Activated CD8-positive, alpha-beta memory T cell treated with anti-CD3 and anti-CD28 coated beads for 24 hours (primary cell): ENCODE results near the gene IL3.
A peak's percentile ranks its signal among the peaks of the same experiment; 100 is the strongest.
"Not testable (repeated sequence)": the region's sequence is repeated elsewhere in the genome, so short reads cannot be mapped to it uniquely, and the experiment has no call there.

Experiments used
- DNase-seq: peaks from one replicate; pipeline ENCODE4 v3.0.0-alpha.2; 2020

The IL3 gene

DNA sequence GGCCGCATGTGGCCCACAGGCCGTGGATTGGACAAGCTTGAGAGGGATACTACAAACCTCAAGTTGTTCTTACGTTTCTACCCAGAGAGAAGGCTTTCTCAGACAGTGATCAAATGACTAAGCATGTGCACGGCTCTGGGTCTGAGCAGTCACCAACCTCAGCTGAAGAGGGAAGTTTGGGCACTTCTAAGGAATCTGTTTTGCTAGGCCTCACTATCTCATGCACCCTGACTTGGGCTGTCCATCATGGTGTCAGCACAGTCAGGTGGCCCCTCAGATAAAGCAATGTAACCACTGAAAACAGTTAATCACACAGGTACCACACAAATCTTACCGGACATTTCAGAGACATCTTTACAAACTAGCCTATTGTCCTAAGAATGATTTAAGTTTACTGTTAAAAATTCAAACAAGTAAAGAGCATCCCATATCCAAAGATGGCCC is 37.7 kb downstream of the IL3 start:
- DNase-seq = peak; percentile 65

DNA sequence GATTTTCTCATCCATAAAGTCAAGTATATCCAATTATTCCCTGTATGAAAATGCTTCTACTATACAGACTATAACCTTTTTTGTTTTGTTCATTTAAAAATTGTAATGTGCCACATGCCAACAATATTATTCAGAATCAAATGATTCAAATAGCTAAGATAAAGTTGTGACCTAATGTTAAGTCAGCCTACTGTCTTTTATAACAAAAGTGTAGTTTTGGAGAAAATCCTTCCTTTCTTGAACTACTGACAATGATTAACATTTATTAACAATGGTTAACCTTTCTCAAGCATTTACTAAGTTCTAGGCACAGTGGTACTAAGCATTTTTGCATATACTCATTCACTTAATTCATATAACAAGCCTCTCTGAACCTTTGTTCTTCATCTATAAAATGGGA is 38.2 kb downstream of the IL3 start:
- DNase-seq = no peak

DNA sequence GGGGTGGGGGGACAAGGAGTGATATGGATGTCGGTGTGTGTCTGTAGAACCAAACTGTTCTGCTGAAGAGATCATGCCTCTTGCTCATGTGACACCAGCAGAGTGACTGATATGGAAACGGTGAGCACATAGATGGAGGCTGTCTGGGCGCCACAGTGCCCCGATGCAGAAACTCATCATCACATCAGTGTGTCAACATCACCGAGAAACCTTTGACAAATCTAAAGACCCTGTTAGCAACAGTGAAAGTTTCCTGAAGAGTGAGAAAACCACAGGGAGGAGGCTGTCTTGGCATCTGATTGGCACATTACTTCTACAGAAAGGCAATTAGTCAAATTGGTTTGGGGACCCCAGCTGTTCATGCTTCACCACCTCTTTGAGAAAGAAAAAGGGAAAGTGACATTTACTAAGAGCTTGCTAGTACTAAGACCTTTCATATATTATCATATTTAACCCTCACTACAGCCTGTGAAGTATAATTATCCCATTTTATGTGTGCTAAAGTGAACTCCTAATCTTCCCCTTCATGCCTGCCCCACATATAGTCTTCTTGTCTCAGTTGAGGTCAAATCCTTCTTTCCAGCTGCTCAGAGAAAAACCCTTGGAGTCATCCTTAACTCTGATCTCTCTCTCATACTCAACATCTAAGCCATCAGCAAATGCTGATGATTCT is 38.8 kb downstream of the IL3 start:
- DNase-seq = peak; percentile 77

DNA sequence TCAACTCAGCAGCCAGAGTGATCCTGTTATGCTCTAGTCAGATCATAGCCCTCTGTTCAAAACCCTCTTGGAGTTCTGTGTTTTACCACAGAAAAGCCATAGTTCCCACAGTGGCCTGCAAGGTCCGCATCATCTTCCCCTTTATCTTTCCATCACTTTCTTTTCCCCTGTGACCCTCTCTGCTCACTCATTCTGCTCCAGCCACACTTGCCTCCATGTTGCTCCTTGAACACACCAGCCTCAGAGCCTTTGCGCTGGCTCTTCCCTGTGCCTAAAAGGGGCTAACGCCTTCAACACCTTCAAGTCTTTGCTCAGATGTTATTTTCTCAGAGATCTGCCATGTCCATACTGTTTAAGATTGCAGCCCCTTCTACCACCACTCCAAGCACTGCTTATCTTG is 39.5 kb downstream of the IL3 start:
- no peak for DNase-seq

DNA sequence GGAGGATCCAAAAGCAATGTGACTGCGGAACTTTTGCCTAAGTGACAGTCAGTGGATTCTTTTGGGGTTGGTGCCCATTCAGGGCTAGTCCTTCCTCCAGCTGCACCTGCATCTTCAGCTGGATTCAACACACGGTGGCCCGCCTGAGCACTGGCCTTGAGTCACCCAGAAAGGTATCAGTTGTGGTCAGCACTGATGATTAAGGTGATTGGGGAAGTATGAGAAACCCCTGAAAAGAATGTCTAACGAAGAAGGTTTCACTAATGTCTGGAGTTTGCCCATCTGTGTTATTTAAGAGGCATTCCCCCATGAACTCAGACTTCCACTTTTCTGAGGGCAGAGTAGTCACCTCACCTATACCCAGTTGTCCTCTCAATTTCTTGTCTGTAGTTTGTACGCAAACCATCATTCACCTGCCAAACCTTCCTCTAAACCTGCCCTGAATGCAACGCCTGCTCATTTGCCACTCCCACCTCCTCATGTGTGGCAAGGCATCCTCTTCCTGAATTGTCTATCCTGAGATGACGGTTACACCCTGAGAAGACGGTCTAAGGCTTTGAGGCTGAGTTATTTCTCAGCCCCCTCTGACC is 40.3 kb downstream of the IL3 start:
- DNase-seq = peak; percentile 66

DNA sequence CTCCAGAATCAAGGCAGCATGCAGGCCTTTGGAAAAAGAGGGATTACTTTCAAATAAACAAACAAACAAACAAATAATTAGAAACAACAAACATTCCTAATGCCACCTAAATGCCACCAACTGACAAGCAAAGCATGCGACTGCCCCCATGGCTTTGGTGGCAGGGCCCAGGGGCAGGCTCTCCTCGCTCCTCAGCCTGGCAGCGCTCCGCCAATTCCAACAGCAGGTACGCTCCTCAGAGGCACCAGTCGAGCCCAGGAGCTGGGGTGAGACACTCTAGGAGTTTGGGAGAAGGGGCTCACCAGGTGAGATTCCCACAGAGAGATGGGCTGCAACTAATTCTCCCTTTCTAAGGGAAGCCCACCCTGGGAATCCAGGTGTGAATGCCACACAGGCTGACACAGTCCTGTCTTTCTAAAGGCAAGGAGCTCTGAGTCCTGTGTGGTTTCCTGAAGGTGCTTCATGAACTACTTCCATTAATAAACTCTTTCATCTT is 41.0 kb downstream of the IL3 start:
- DNase-seq = no peak

DNA sequence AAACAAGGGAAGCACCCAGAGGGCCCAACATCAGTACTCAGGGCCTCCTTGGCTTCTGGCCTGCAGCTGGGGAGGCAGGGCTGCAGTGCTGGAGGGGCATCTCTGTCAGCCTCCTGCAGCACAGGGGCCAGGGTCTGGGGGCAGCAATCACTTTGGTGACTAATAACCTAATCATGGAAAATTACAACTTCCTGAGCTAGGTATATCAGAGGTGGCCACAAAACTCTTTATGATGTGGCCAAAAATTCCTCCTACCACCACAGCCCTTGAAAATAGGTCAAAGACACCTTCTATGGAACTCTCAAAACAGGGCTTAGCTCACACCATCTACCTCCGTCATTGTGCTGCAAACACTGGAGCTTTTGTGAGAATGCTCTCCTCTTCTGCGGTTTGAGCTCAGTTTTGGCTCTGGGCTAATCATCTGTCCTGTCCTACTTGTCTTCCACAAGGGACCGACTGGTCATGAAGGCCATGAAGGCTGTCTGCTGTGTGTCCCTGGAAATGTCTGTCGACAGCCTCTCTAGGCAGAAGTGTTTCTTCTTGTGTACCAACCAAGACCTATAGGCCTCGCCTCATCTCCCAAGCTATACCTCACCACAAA is 41.7 kb downstream of the IL3 start:
- DNase-seq = peak; percentile 78

DNA sequence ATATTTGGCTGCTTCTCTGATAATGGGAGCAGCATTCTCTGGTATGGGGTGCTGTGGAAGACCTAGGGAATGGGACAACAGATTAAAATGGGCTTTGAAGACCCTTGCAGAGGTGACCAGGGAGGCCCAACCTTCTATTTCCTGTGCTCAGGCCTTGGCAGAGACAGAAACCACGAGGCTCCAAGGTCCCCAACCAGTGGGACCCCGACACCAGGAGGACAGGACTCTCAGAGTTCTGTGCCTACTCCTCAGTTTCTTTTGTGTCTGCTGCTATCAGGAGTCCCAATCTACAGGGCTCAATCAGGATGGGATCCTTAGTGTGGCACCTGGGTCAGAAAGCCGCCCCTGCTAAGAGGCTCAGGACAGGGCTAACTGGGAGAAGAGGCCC is 42.5 kb downstream of the IL3 start:
- peak; percentile 65 for DNase-seq

DNA sequence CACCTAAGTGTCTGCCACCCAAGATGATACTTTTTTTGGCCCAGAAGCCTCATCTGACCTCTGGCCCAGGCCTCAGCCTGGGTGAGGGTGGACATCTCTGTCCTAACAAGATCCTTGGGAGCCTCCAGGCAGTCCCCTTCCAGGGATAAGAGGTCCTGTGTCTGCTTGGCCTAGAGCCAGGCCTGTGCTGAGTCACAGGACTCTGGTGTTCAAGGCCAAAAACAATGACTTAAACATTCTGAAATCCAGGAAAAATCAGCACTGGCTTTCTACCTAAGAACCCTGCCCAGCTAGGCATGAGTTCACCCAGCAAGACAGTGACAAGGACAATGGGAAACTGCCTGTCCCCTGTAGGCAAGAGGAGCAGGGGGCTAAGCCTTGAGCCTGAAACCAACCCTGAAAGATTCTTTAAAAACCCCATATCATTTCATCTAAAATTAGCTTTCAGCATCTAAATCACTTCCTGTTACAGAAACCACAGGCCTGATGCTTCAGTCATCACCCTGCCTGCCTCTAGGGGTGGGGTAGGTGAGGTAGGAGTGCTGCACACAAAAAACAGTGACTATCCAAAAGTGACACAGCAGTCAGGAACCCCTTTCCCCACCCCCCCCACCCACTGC is 43.0 kb downstream of the IL3 start:
- peak; percentile 83 for DNase-seq

DNA sequence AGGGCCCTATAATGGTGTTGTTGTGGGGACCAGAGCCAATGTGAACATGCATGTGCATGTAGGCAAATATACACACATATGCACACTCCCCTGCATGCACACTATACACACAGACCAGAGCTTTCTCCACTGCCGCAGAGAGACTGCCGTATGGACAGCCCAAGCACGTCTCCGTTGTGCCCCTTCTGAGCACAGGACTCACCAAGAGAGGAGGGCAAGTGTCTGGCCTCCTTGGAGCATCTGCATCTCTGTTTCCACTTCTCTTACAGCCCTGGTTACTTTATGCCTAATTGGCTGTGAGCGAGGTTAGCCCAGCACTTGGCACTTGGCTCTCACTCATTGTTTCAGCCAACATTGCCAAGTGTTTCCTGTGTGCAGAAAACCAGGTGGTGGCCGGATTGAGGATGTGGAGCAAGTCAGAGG is 43.5 kb downstream of the IL3 start:
- peak; percentile 76 for DNase-seq

DNA sequence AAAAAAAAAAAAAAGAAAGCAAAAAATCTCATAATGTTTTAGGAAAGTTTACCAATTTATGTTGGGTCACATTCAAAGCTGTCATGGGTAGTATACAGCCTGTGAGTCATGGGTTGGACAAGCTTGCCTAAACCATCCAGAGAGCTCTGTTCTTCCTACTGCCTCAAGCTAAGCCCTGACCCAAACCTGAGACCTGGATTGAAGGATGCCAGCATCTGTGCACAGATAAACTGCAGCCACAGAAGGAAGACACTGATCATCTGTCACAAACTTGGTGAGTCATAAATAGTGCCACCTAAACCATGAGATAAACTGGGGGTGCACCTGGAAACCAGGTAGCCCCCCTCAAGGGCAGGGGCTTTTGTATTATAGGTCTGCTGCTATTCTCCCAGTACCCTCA is 44.1 kb downstream of the IL3 start:
- no peak for DNase-seq

DNA sequence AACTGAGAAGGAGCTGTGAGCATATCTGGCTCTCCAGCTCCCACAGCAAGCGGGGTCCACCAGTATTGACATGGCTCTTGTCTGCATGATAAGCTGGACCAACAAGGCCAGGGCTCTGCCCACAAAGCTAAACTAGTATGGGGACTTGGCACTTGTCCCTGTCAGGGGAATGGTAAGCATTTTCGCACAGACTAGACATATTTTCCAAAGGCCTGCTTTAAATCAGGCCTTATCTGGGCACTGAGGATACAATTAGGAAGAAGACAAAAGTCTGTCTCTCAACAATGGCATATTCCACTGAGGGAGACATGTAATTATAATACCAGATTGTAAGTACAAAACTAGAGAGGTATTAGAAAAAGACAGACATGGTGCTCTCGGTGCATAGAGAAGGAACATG is 45.2 kb downstream of the IL3 start:
- no peak for DNase-seq

DNA sequence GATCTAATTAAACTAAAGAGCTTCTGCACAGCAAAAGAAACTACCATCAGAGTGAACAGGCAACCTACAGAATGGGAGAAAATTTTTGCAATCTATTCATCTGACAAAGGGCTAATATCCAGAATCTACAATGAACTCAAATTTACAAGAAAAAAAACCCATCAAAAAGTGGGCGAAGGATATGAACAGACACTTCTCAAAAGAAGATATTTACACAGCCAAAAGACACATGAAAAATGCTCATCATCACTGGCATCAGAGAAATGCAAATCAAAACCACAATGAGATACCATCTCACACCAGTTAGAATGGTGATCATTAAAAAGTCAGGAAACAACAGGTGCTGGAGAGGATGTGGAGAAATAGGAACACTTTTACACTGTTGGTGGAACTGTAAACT is 48.0 kb downstream of the IL3 start:
- not testable (repeated sequence) for DNase-seq

DNA sequence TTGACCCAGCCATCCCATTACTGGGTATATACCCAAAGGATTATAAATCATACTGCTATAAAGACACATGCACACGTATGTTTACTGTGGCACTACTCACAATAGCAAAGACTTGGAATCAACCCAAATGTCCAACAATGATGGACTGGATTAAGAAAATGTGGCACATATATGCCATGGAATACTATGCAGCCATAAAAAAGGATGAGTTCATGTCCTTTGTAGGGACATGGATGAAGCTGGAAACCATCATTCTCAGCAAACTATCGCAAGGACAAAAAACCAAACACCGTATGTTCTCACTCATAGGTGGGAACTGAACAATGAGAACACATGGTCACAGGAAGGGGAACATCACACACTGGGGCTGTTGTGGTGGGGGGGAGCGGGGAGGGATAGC is 48.5 kb downstream of the IL3 start:
- DNase-seq = not testable (repeated sequence)

DNA sequence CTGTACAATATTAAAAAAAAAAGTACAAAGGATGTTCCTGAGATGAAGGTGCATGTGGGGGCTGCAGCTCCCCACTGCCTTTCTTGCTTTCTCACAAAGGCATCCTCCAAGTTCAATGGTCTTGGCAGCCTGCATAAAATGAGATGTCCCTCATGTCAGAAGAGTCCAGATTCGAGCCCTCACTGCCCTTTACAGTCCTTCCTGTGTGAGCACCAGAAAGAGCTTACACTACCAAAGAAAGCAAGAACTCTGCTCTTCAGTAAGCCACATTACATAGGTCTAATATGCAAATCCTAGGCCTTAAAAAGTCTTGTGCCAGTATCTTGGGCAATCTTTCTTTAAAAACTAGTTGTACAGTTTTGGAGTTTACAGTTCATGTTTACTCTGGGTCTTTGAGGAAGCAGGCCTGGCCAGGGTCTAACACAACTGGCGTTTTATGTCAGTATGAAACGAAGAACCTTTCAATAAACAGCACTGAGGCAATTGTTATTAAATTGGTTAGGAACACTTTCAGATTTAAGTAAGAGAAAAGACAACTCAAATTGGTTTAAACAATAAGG is 49.1 kb downstream of the IL3 start:
- DNase-seq = no peak

DNA sequence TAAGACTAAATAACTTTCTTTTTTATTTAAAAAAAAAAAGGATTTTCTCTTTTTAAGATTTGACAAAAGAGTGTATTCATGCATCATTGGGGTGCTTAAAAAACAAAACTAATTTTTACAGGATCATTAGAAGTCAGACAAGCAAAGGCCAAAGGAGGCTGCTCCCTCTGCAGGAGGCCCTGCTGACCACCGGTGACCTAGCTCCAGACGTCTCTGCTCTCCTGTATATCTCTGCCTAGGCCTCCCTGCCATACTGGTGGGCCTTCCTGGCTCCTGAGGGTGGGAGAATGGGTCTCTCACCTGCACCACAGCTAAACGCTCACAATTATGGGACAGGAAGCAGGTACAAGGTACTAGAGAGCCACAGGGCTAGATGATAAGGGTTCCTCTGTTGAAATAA is 49.7 kb downstream of the IL3 start:
- DNase-seq = no peak

DNA sequence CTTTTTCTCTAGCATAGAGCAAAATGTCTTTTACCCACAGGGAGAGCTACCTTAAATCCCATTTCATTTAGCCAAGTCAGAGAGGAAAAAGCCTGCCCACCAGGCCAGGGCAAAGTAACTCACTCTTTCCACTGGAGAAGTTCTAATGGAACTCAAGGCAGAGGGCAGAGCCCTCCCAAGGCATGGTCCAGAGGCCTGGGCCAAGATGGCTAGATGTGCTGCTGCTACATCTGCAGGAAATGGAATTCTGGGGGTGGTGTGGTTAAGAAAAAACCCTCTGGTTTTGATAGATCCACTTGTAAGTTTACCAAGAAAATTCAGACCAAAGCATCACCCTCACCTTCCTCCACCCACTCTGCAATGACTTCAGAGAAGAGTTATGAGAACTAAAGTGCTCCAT is 50.5 kb downstream of the IL3 start:
- DNase-seq = peak; percentile 73

DNA sequence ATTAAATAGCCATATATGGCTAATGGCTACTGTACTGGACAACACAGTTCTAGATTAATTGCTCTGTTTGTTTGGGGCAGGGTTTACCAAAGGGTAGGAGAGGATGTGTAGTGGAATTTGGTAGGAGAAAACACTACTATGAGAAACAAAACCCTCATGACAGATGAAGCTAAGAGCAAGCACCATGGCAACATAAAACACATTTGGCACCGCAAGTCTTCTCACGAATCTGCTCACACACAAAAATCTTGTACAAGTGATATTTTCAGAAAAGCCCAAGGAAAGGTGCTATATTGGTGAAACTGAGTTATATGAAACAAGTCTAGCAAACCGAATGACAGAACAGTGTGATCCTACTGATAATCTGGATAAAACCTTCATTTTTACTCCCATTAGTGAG is 51.7 kb downstream of the IL3 start:
- DNase-seq = no peak
